GM10847 (cell line): ENCODE data around the gene CCDC102B.

Experiments used
- POLR2A ChIP-seq: IDR thresholded peaks from 2 replicates; pipeline ENCODE4 v1.6.1; 2011; ENCODE audit not compliant: insufficient read length; ENCODE audit errors: extremely low read depth

The CCDC102B gene

GRCh38 chr18:68928762-68929675 is 131.1 kb downstream of the CCDC102B start:
- TF ChIP-seq POLR2A = no peak

- no peak for TF ChIP-seq POLR2A
Observed at GRCh38 chr18:68935686-68936085, 137.8 kb downstream of the CCDC102B start.

DNA sequence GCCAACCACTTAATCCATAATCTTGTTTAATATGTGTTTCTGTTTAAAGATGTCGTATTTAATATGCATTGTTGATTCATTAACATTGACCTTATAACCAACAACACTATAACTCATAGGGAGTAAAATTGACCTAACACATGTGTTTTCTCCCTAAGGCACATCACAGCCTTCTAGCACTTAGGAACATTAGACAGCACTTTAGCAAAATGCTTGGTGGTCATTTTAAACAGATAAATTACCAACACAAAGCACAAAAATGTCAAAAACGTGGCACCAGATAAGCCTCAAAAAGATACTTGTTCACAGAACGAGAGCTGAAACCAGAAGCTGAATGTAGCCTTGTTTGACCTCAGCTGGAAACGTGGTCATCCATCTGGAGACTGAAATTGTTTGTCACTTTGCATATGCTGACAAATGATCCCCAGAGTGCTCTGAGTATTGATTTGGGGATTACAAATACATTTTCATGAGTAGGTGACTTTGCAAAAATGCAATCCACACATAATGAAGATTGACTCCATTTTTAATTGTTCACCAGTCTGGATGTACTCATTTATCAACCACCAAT is 139.2 kb downstream of the CCDC102B start:
- no peak for TF ChIP-seq POLR2A

- TF ChIP-seq POLR2A = no peak
Observed at GRCh38 chr18:68940039-68940438, 142.2 kb downstream of the CCDC102B start.

GRCh38 chr18:68940754-68941153 is 142.9 kb downstream of the CCDC102B start:
- TF ChIP-seq POLR2A = no peak

- no peak for TF ChIP-seq POLR2A
Observed at GRCh38 chr18:68942230-68942629, 144.3 kb downstream of the CCDC102B start.

GRCh38 chr18:68944330-68944729 is 146.4 kb downstream of the CCDC102B start:
- no peak for TF ChIP-seq POLR2A

DNA sequence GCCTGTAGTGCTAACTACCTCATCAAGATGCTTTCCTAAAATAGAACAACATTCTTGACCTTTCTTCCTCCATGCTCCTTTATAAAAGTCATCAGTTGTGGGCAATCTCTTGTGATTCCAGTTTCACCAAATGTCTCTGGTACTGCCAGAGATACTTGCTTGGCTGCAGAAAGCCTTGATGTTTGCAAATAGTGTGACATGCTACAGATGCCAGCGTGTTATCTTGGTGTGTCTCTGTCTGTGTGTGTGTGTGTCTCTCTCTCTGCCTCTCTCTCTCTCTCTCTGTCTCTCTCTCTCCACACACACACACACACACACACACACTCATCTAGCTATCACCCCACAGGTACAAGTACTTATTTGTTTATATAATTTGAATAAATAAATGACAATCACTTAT is 146.9 kb downstream of the CCDC102B start:
- TF ChIP-seq POLR2A = no peak

DNA sequence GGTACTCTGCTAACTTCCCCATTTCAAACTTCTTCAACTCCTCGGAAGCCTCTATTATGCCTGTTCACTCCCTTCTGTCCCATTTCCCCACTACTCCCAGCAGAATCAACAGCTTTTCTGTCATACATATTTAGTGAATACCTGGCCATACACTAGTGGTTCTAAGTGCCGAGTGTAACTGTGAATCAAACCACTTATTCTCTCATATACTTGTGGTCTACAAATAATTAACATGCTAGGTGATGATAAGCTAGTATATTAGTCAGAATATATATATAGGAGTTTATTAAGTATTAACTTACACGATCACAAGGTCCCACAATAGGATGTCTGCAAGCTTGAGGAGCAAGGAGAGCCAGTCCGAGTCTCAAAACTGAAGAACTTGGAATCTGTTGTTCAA is 150.7 kb downstream of the CCDC102B start:
- TF ChIP-seq POLR2A = no peak

DNA sequence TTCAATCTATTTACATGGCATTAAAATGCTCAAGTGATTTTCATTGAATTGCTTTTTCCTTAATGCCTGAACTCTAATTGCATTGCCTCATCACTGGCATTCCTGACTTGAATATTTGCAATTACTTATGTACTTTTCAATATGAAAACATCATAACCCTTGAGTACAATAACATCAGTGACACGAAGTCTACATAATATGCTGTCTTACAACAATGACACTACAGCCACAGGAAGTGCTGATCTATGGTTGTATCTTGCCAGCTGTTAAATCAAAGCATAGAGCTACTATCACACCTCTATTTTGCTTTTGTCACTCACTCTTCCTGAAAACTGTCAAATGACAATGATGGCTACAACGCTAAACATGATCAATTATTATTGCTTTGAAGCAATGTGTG is 156.9 kb downstream of the CCDC102B start:
- TF ChIP-seq POLR2A = no peak

DNA sequence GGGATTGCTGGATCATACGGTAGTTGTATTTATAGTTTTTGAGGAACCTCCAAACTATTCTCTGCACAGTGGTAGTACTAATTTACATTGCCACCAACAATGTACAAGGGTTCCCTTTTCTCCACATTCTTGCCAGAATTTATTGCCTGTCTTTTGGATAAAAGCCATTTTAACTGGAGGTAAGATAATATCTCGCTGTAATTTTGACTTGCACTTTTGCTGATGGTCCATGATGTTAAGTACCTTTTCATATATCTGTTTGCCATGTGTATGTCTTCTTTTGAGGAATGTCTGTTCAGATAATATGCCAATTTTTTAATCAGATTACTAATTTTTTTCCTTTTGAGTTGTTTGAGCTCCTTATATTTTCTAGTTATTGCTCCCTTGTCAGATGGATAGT is 158.8 kb downstream of the CCDC102B start:
- TF ChIP-seq POLR2A = no peak

GRCh38 chr18:68960355-68960754 is 162.5 kb downstream of the CCDC102B start:
- no peak for TF ChIP-seq POLR2A

DNA sequence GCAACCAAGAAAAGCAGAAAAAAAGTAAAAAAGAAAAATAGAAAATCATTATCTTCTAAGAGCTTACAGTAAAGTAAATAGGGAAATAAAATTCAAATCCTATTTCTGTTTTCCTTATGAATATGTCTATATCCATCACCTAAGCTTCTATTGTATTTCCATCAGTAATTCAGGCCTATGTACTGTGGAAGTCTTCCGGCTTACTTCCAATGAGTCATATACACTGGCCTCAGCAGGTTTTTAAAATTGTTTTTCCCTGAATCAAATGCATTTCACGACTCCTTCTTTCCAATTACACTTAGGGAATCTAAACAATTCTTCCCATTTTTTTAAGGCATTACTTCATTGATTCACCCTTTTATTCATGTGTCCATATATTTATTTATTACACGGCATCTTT is 164.7 kb downstream of the CCDC102B start:
- no peak for TF ChIP-seq POLR2A

GRCh38 chr18:68965817-68966216 is 167.9 kb downstream of the CCDC102B start:
- TF ChIP-seq POLR2A = no peak

GRCh38 chr18:68969027-68969426 is 171.1 kb downstream of the CCDC102B start:
- TF ChIP-seq POLR2A = no peak

DNA sequence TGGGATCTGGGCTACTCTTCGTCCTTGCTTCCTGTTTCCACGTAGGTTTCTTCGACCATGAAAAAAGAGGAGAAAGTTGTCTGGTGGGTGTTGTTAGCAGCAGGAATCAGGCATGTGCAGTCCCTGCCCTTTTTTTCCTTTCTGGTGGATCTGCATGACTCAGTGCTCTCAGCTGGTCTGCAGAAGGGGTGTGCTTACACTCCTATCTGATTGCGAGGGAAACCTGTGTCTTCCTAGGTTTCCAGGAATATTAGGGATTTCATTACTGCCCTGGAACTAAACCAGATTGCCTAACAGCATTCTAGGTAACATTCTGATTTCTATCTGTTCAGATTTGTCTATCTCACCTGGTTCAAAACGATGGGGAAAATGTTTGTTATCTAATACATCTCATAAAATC is 174.3 kb downstream of the CCDC102B start:
- no peak for TF ChIP-seq POLR2A

DNA sequence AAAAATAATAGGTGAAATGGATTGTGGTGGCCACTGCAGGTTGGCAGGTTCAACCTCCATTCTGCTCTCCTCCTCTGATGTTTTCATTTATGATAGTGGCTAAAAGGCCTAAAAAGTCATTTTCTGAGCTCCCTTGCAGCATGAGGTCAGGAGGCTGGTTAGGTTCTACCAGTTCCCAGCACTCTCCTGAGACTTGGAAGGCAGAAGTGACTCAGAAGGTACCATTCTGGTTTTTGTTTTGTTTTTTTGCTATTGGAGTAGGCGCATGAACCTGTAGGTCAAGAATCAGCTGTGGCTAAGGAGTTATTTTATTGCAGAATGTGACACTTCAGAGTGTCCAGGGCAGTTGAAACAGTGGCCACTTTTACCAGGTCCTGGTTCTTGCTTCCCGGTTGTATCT is 181.9 kb downstream of the CCDC102B start:
- TF ChIP-seq POLR2A = no peak
